Neuronal stem cell (in vitro differentiated cells): Measurements from ENCODE around the gene SMIM17.

Experiments used
- DNase-seq: peaks from one replicate; pipeline ENCODE4 v3.0.0-alpha.2; 2013; ENCODE audit warnings: low spot score
- H2AFZ ChIP-seq: one replicate; pipeline ENCODE4 v1.6.1; 2013; ENCODE audit warnings: mild to moderate bottlenecking, low read length, inconsistent platforms
- H2AK5ac ChIP-seq: 2 replicates; pipeline ENCODE4 v1.6.1; 2013; ENCODE audit warnings: low read depth, mild to moderate bottlenecking, inconsistent platforms, low read length, moderate library complexity, mixed read lengths
- H2BK120ac ChIP-seq: 2 replicates; pipeline ENCODE4 v1.6.1; 2013; ENCODE audit warnings: low read depth, mild to moderate bottlenecking, inconsistent platforms, low read length, moderate library complexity, mixed read lengths
- H2BK12ac ChIP-seq: one replicate; pipeline ENCODE4 v1.6.1; 2013; ENCODE audit warnings: low read length, inconsistent platforms
- H2BK15ac ChIP-seq: 2 replicates; pipeline ENCODE4 v1.6.1; 2013; ENCODE audit warnings: mild to moderate bottlenecking, low read length, inconsistent platforms, mixed read lengths
- H2BK5ac ChIP-seq: one replicate; pipeline ENCODE4 v1.6.1; 2013; ENCODE audit warnings: inconsistent platforms, mild to moderate bottlenecking, low read length, moderate library complexity
- H3K14ac ChIP-seq: one replicate; pipeline ENCODE4 v1.6.1; 2013; ENCODE audit warnings: low read length, inconsistent platforms
- H3K18ac ChIP-seq: 2 replicates; pipeline ENCODE4 v1.6.1; 2013; ENCODE audit warnings: low read length, inconsistent platforms
- H3K23ac ChIP-seq: 2 replicates; pipeline ENCODE4 v1.6.1; 2013; ENCODE audit warnings: low read depth, mild to moderate bottlenecking, mixed read lengths, low read length, inconsistent platforms; ENCODE audit not compliant: poor library complexity
- H3K27ac ChIP-seq: replicated peaks from 3 replicates; pipeline ENCODE4 v1.5.1; 2013; ENCODE audit warnings: low read length, inconsistent platforms
- H3K27me3 ChIP-seq, 3 experiments: 2 replicates each; pipeline ENCODE4 v1.6.1; 2013; ENCODE audit warnings: low read length in 3 of 3, mild to moderate bottlenecking in 2 of 3, inconsistent platforms in 1 of 3, low read depth in 1 of 3, mixed read lengths in 1 of 3, moderate library complexity in 1 of 3; ENCODE audit not compliant: control insufficient read depth in 3 of 3, insufficient read depth in 3 of 3
- H3K36me3 ChIP-seq, 2 donors: replicated peaks in 1 of 2; 2 replicates each; pipeline ENCODE4 v1.6.1; 2013; ENCODE audit warnings: low read length in 2 of 2; ENCODE audit not compliant: control insufficient read depth in 2 of 2, insufficient read depth in 2 of 2
- H3K4ac ChIP-seq: 2 replicates; pipeline ENCODE4 v1.6.1; 2013; ENCODE audit warnings: inconsistent platforms, mild to moderate bottlenecking, low read length, moderate library complexity
- H3K4me1 ChIP-seq, 2 donors: 1 replicate in 1 of 2; 2 replicates in 1 of 2; pipeline ENCODE4 v1.6.1; 2013; ENCODE audit warnings: low read length in 2 of 2, low read depth in 1 of 2; ENCODE audit not compliant: control insufficient read depth in 2 of 2, insufficient read depth in 1 of 2
- H3K4me2 ChIP-seq: one replicate; pipeline ENCODE4 v1.6.1; 2013; ENCODE audit warnings: mild to moderate bottlenecking, low read length, inconsistent platforms; ENCODE audit not compliant: insufficient read depth, poor library complexity, severe bottlenecking
- H3K4me3 ChIP-seq, 2 donors: 2 replicates each; pipeline ENCODE4 v1.5.1; 2013; ENCODE audit warnings: low read length in 2 of 2, mild to moderate bottlenecking in 2 of 2, inconsistent platforms in 1 of 2, moderate library complexity in 1 of 2
- H3K79me1 ChIP-seq: one replicate; pipeline ENCODE4 v1.6.1; 2013; ENCODE audit warnings: low read depth, mild to moderate bottlenecking, inconsistent platforms, low read length, moderate library complexity
- H3K9ac ChIP-seq: one replicate; pipeline ENCODE4 v1.6.1; 2013; ENCODE audit warnings: mild to moderate bottlenecking, low read depth, low read length, inconsistent platforms; ENCODE audit not compliant: poor library complexity
- H3K9me3 ChIP-seq, 2 donors: replicated peaks in 1 of 2; 2 replicates each; pipeline versions ENCODE3 to v1.6.1; 2013; ENCODE audit warnings: low read length in 2 of 2, mild to moderate bottlenecking in 2 of 2, inconsistent platforms in 1 of 2, low read depth in 1 of 2, mixed read lengths in 1 of 2, moderate library complexity in 1 of 2; ENCODE audit not compliant: control insufficient read depth in 2 of 2, insufficient read depth in 1 of 2
- H4K8ac ChIP-seq: one replicate; pipeline ENCODE4 v1.6.1; 2013; ENCODE audit warnings: low read depth, mild to moderate bottlenecking, inconsistent platforms, low read length, moderate library complexity
- H4K91ac ChIP-seq: one replicate; pipeline ENCODE4 v1.6.1; 2013; ENCODE audit warnings: low read length, low read depth, mild to moderate bottlenecking, inconsistent platforms; ENCODE audit not compliant: poor library complexity
- WGBS, 2 donors: extraction: QIAGEN DNeasy Blood & Tissue Kit; methylation state at CpG; one replicate each; pipeline ENCODE4 v1.1.7; 2013; ENCODE audit warnings: missing lambda C conversion rate in 2 of 2, mixed read lengths in 1 of 2; ENCODE audit not compliant: insufficient read length in 2 of 2, insufficient replicate concordance in 1 of 2; ENCODE audit errors: extremely low coverage in 2 of 2; 5-methylcytosine and 5-hydroxymethylcytosine counted together

The SMIM17 gene

DNA sequence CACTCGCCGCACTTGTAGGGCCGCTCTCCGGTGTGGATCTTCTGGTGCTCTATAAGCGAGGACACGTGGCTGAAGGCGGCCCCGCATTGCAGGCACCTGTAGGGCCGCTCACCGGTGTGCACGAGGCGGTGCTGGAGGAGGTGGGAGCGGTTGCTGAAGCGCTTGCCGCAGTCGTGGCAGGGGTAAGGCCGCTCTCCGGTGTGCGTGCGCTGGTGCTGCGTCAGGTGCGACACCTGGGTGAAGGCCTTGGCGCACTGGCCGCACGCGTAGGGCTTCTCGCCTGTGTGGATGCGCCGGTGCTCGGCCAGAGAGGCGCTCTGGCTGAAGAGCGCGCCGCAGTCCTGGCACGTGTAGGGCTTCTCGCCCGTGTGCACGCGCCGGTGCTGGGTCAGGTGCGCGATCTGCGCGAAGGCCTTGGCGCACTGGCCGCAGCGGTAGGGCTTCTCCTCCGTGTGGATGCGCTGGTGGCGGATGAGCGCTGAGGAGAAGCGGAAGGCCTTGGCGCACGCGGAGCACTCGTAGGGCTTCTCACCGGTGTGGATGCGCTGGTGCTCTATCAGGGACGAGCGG is 21.1 kb downstream of the SMIM17 start:
- no peaks in the 10 kb centered on the region for H3K27me3 ChIP-seq
- WGBS, 2 donors: no CpG with 5 or more reads among the region's 60 CpGs

GRCh38 chr19:56664511-56664910 is 21.6 kb downstream of the SMIM17 start:
- peak overlapping the region; percentile 85 for H3K23ac ChIP-seq
- H2AK5ac ChIP-seq: no peak overlapping the region
- peak overlapping the region in 1 of 2 donors; percentile 25 for H3K4me3 ChIP-seq
- DNase-seq: no peak
- H3K36me3 ChIP-seq: peaks cover 0 to 16% of the 10 kb centered on the region in 2 donors
- no peak overlapping the region for H3K4ac ChIP-seq
- no peak overlapping the region for H2BK15ac ChIP-seq
- no peak overlapping the region for H2AFZ ChIP-seq
- no peak overlapping the region for H2BK120ac ChIP-seq
- no peaks in the 10 kb centered on the region for H3K4me1 ChIP-seq
- no peak overlapping the region for H3K14ac ChIP-seq
- peak overlapping the region; percentile 17 for H4K8ac ChIP-seq
- no peak overlapping the region for H3K18ac ChIP-seq
- peaks cover 3% of the 10 kb centered on the region for H3K79me1 ChIP-seq
- no peak overlapping the region for H2BK12ac ChIP-seq
- WGBS, 2 donors: no CpG with 5 or more reads among the region's 43 CpGs
- H2BK5ac ChIP-seq: no peak overlapping the region
- H3K27ac ChIP-seq: no peak overlapping the region
- H3K9ac ChIP-seq: no peak overlapping the region
- H4K91ac ChIP-seq: no peak overlapping the region
- peaks cover 33 to 44% of the 10 kb centered on the region in 2 donors for H3K9me3 ChIP-seq
- H3K27me3 ChIP-seq: no peaks in the 10 kb centered on the region
- no peak overlapping the region for H3K4me2 ChIP-seq

More for the DNA sequence above, 21.1 kb downstream of the SMIM17 start:
- H3K18ac ChIP-seq: no peak overlapping the region
- no peak overlapping the region for H3K27ac ChIP-seq
- H2BK5ac ChIP-seq: no peak overlapping the region
- no peak overlapping the region for H2BK12ac ChIP-seq
- no peak overlapping the region for H3K4ac ChIP-seq
- peak overlapping the region; percentile 21 for H3K9ac ChIP-seq
- no peak overlapping the region for H3K4me2 ChIP-seq
- H3K4me3 ChIP-seq: peak overlapping the region in 1 of 2 donors; percentile 25
- no peak overlapping the region for H2AFZ ChIP-seq
- H3K36me3 ChIP-seq: peaks cover 0 to 16% of the 10 kb centered on the region in 2 donors
- H3K9me3 ChIP-seq: peaks cover 35 to 45% of the 10 kb centered on the region in 2 donors
- no peak overlapping the region for H2BK15ac ChIP-seq
- no peak for DNase-seq
- no peak overlapping the region for H4K91ac ChIP-seq
- peaks cover 3% of the 10 kb centered on the region for H3K79me1 ChIP-seq
- no peak overlapping the region for H2BK120ac ChIP-seq
- peak overlapping the region; percentile 85 for H3K23ac ChIP-seq
- no peaks in the 10 kb centered on the region for H3K4me1 ChIP-seq
- H3K14ac ChIP-seq: no peak overlapping the region
- no peak overlapping the region for H4K8ac ChIP-seq
- H2AK5ac ChIP-seq: no peak overlapping the region

GRCh38 chr19:56667311-56667870 is 24.4 kb downstream of the SMIM17 start:
- Histone ChIP-seq H3K79me1 (peaks cover 11% of the 10 kb centered on the region), H3K4me1 (peaks cover 0 to 10% of the 10 kb centered on the region in 2 donors), H3K14ac (no peak overlapping the region), H2BK5ac (no peak overlapping the region), H4K8ac (no peak overlapping the region), H2BK120ac (no peak overlapping the region), H3K4me2 (no peak overlapping the region), H3K4ac (no peak overlapping the region), H2BK15ac (no peak overlapping the region), H3K9me3 (peaks cover 25 to 37% of the 10 kb centered on the region in 2 donors), H3K9ac (no peak overlapping the region), H3K23ac (no peak overlapping the region), H3K27me3 (no peaks in the 10 kb centered on the region), H3K27ac (no peak overlapping the region), H2BK12ac (no peak overlapping the region), H2AK5ac (no peak overlapping the region), H3K36me3 (peaks cover 0 to 13% of the 10 kb centered on the region in 2 donors), H3K18ac (no peak overlapping the region), H3K4me3 (no peak overlapping the region), H4K91ac (no peak overlapping the region), H2AFZ (peak overlapping the region; percentile 84)
- no peak for DNase-seq
- no CpG with 5 or more reads among the region's 6 CpGs for WGBS, 2 donors

- H2BK5ac ChIP-seq: no peak overlapping the region
- no peak overlapping the region for H2AFZ ChIP-seq
- DNase-seq: no peak
- peaks cover 0 to 10% of the 10 kb centered on the region in 2 donors for H3K4me1 ChIP-seq
- H2BK15ac ChIP-seq: no peak overlapping the region
- peaks cover 0 to 11% of the 10 kb centered on the region in 2 donors for H3K36me3 ChIP-seq
- H2BK120ac ChIP-seq: no peak overlapping the region
- H3K27ac ChIP-seq: no peak overlapping the region
- no peak overlapping the region for H2AK5ac ChIP-seq
- H3K9ac ChIP-seq: no peak overlapping the region
- no peak overlapping the region for H3K4me2 ChIP-seq
- no peak overlapping the region for H4K8ac ChIP-seq
- H3K9me3 ChIP-seq: peaks cover 21 to 33% of the 10 kb centered on the region in 2 donors
- no peak overlapping the region for H3K4me3 ChIP-seq
- no peak overlapping the region for H3K14ac ChIP-seq
- H2BK12ac ChIP-seq: no peak overlapping the region
- no peak overlapping the region for H3K23ac ChIP-seq
- no peaks in the 10 kb centered on the region for H3K27me3 ChIP-seq
- H3K4ac ChIP-seq: no peak overlapping the region
- no CpG with 5 or more reads among the region's 9 CpGs for WGBS, 2 donors
- peaks cover 11% of the 10 kb centered on the region for H3K79me1 ChIP-seq
- H4K91ac ChIP-seq: no peak overlapping the region
- H3K18ac ChIP-seq: no peak overlapping the region
Observed at GRCh38 chr19:56668676-56669075, 25.7 kb downstream of the SMIM17 start.
